ENCODE data around the gene MSH5.
A peak's percentile ranks its signal among the peaks of the same experiment; 100 is the strongest.

MSH5 gene

DNA sequence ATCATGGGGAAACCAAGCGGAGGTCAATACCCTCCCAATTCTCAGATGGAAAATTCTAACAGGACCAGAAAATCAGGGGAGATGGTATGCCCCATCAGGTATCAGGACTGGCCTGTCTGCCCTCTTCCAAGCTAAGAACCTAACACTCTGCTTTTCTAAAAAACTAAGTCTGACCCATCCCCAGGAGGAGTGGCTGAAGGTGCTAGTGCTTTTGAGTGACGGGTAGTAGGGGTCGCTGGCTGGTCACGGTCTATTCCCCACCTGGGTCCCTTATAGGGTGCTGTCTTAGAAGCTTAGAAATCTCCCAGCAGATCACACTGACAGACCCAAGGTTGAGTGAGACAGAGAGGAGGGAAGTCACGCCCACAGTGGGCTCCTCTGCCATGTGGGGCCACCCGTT, 46.3 kb upstream of the MSH5 start:
- TF ChIP-seq, protein P1, sequence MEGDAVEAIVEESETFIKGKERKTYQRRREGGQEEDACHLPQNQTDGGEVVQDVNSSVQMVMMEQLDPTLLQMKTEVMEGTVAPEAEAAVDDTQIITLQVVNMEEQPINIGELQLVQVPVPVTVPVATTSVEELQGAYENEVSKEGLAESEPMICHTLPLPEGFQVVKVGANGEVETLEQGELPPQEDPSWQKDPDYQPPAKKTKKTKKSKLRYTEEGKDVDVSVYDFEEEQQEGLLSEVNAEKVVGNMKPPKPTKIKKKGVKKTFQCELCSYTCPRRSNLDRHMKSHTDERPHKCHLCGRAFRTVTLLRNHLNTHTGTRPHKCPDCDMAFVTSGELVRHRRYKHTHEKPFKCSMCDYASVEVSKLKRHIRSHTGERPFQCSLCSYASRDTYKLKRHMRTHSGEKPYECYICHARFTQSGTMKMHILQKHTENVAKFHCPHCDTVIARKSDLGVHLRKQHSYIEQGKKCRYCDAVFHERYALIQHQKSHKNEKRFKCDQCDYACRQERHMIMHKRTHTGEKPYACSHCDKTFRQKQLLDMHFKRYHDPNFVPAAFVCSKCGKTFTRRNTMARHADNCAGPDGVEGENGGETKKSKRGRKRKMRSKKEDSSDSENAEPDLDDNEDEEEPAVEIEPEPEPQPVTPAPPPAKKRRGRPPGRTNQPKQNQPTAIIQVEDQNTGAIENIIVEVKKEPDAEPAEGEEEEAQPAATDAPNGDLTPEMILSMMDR (IDR thresholded peaks at IDR 0.05; ENCODE audit: low read depth, low read length) = no peak
- no peak overlapping the region for H3K4me3 ChIP-seq (ENCODE audit: low read depth, low read length)

DNA sequence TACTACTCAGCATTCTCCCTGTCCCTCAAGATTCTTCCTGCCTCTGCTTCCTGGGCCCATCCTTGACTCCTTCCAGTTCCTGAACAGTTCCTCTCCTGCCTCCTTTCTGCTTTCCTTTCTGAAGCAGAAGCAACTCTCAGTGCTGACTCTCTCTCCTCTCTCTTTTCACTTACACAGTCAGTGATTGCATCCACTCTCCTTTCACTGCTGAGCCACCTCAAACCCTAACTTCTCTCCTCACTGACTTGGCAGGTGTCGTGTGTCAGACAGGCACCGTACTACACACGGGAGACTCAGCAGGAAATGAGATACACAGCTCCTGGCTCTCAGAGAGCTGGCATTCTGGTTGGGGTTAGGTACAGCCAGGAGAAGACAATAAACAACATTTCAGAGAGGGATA, 42.2 kb upstream of the MSH5 start:
- TF ChIP-seq, protein P1 (IDR thresholded peaks at IDR 0.05; ENCODE audit: low read depth, low read length) = no peak
- H3K4me3 ChIP-seq (ENCODE audit: low read depth, low read length) = no peak overlapping the region

DNA sequence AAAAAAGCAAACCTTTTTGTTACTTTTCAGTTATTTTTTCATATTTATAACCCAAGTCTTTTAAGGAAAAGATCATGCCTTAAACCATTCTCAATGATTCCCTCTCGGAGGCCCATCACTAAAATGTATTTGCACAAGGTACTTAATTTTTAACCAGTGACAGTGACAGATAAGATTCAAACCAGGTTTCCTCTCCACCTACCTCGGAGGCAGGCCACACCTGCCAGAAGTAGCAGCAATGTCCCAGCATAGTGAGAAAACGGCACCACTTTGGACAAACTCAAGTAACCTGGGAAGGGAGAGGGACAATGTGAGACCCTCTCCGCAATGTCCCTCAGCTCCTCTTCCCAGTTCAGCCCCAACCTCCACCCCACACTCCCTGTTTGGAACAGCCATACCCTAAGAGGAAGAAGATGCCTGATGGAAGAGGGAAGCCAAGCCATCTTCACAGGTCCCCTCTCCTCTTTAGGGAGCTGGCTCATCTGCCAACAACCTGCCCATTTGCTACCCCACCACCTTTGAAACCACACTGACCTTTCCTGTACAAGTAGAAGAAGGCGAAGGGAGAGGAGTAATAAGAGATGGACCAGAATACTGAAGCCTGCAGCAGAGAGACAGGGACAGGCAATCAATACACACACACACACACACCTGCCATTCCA, 38.9 kb upstream of the MSH5 start:
- TF ChIP-seq, protein P1 (IDR thresholded peaks at IDR 0.05; ENCODE audit: low read depth, low read length) = no peak
- H3K4me3 ChIP-seq (ENCODE audit: low read depth, low read length) = no peak overlapping the region

GRCh38 chr6:31701666-31702404, 38.0 kb upstream of the MSH5 start:
- TF ChIP-seq, protein P1 (IDR thresholded peaks at IDR 0.05; ENCODE audit: low read depth, low read length) = no peak
- peak overlapping the region; percentile 91 for H3K4me3 ChIP-seq (ENCODE audit: low read depth, low read length)

GRCh38 chr6:31702405-31702818, 37.4 kb upstream of the MSH5 start:
- TF ChIP-seq, protein P1 (IDR thresholded peaks at IDR 0.05; ENCODE audit: low read depth, low read length) = no peak
- peak overlapping the region; percentile 91 for H3K4me3 ChIP-seq (ENCODE audit: low read depth, low read length)

DNA sequence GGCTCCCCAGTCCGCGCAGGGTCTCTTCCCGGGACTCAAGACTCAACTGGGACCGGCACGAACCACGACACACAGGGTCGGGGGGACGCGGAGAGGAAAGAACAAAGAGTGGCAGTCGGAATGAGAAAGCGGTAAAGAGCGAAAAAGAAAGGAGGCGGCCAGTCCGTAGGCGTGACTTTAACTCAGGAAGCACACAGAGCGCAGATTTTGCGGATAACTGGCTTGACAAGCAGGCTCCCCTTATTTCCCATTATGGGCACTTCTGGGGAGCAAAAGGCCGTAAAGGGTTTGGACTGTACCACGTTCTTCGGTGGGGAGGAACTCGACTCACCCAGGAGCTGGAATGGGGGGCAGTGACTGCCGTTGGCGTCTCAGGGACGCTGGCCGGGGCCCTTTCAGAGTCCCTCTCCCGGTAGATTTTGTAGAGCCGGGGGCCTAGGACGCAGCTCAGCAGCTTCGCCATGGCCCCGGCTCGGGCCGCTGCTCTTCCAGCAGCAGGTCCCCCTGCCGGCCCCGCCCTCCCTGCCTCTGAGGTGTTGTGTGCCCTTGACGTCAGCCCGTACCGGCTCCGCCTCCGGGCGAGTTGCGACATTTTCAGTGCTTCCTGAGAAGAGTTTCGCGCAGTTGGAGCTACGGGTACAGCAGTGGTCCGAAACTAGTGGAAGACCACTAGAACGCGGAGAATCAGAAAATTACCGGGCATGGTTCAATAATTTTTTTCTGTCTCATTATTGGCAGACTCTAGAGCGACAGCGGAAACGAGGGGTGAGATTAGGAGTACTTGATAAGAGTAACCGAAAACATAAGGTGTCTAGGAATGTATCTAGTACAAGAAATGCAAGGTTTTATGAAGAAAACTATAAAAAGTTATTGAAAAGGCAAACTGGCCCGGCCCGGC, 36.7 kb upstream of the MSH5 start, which contains the start of gene ABHD16A:
Gene ABHD16A, minus strand, starts transcription at position 506 of the 898 bp plus-strand sequence. Its CDS starts 43 bp downstream, at position 463.
- peak within 1 kb of the TSS; percentile 91 for H3K4me3 ChIP-seq (ENCODE audit: low read depth, low read length)
- TF ChIP-seq, protein P1 (IDR thresholded peaks at IDR 0.05; ENCODE audit: low read depth, low read length) = no peak

Data from WI38 (cell line).